ENCODE measurements around the gene CRKL.
"Not testable (repeated sequence)": the region's sequence is repeated elsewhere in the genome, so short reads cannot be mapped to it uniquely, and the experiment has no call there.

The CRKL gene

GRCh38 chr22:20901093-20902033 lies 15.8 kb upstream of the CRKL start:
- not testable (repeated sequence) for DNase-seq (ENCODE audit: low read depth)

GRCh38 chr22:20903093-20903492 lies 14.1 kb upstream of the CRKL start:
- DNase-seq (ENCODE audit: low read depth): no peak

GRCh38 chr22:20904008-20904979 lies 12.9 kb upstream of the CRKL start:
- no peak for DNase-seq (ENCODE audit: low read depth)

DNA sequence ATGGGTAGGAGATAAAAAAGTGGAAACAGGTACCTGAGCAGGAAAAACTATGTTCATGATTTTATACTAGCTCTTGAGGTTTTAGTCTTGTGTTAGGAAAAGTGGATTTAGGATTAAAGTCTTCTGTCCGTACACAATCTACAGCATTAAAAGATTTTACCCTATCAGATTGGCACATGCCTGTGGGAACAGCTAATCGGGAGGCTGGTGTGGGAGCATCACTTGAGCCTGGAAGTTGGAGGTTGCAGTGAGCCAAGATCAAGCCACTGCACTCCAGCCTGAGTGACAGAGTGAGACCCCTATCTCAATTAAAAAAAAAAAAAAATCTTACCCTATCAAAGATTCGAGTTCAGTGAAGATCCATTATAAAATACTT lies 12.2 kb upstream of the CRKL start:
- DNase-seq (ENCODE audit: low read depth): no peak

DNA sequence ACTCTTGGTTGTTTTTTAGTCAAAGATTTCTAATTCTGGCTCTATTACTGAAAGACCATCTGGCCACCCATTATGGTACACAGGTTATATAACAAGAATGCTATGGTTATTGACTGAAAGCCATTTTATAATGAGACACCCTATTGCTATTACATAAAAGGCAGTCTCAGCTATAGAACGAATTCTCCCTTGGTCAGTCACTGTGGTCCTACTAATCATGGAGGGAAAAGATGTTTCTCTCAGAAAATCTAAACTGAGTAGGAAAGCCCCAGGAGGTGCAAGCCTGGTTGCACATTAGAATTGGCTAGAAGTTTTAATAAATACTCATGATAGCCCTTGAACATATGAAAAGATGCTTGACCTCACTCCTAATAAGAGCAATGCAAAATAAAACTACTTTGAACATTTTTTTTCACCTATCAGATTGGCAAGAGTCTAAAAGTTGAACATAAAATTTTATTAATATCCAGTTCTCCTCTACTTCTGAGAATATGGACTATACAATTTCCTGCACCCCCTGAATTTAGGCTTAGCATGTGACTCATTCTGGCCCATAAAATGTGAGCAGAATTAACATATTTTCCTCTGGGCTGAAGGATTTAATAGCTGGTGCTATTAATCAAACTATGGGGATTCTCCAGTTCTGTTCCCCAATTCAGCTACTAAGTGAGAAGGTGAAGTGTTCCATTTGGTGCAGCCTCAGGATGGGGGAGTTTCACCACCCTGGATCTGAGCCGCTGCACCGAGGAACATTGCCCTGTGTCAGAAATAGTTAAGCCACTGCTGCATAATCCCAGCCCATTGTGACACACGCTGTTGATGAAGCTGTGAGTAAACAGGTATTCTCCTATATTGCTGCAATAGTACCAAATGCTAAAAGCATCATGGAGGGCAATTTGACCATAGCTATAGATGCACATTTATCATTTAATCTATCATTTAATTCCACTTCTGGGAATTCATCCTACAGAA lies 11.5 kb upstream of the CRKL start:
- no peak for DNase-seq (ENCODE audit: low read depth)

DNA sequence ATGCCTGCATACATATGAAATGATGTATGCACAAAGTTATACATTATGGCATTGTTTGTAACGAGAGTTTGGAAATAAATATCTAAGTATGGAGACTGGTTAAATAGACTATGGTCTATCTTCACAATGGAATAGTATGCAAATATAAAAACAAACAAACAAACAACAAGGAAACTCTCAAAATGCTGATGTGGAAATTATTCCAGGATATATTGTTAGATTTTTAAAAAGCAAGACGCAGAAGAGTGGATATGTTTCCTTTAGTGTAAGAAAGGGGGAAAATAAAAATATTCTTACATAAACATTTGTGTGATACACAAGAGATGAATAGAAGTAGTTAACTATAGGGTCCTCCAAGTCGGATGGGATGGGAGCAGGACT lies 10.8 kb upstream of the CRKL start:
- no peak for DNase-seq (ENCODE audit: low read depth)

DNA sequence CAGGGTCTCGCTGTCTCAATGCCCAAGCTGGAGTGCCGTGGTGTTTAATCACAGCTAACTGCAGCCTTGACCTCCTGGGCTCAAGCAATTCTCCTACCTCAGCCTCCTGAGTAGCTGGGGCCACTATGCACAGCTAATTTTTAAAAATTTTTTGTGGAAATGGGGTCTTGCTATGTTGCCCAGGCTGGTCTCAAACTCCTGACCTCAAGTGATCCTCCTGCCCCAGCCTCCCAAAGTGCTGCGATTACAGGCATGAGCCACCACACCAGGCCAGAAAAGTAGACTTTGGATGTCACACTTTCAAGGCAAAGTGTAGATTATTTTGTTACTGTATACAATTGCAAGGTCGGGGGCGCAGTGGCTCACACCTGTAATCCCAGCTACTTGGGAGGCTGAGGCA lies 8.5 kb upstream of the CRKL start:
- DNase-seq (ENCODE audit: low read depth): not testable (repeated sequence)

GRCh38 chr22:20909543-20910303 lies 7.5 kb upstream of the CRKL start:
- no peak for DNase-seq (ENCODE audit: low read depth)

- no peak for DNase-seq (ENCODE audit: low read depth)
Measured at GRCh38 chr22:20912494-20912893, 4.7 kb upstream of the CRKL start.

- DNase-seq (ENCODE audit: low read depth): no peak
Measured at GRCh38 chr22:20918663-20919218, 1.5 kb downstream of the CRKL start.

DNA sequence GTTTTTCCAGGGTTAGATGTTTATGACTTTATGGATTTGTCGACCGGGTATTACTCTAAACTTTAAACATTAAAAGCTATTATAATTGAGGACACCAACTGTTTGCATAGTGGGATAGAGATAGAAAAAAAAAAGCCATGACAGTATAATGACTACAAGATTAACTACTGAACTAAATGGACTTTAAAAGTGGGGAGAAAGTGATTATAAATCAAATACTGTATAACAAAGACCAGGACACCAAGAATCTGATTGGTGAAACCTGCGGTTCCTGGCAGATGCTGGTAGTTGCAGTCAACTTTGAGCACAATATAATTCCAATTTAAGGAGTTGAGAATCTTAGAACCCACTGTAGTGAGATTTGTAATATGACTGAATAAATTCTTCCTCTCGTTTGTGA lies 2.5 kb downstream of the CRKL start:
- no peak for DNase-seq (ENCODE audit: low read depth)

DNA sequence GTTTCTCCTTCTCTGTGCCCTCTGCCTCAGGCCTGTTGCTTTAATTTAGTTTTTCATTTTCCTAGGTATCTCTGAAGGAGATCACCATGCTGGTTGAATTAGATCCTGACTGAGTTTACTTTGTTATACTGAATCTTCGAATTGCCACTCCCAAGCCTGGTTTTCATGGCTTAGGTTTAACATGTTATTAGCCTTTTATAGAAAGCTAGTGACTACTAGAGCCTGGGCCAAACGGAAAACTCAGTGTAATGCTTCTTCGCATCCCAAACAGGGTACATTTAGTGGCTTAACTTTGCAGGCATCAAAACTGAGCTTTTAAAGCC lies 3.6 kb downstream of the CRKL start:
- DNase-seq (ENCODE audit: low read depth): no peak

DNA sequence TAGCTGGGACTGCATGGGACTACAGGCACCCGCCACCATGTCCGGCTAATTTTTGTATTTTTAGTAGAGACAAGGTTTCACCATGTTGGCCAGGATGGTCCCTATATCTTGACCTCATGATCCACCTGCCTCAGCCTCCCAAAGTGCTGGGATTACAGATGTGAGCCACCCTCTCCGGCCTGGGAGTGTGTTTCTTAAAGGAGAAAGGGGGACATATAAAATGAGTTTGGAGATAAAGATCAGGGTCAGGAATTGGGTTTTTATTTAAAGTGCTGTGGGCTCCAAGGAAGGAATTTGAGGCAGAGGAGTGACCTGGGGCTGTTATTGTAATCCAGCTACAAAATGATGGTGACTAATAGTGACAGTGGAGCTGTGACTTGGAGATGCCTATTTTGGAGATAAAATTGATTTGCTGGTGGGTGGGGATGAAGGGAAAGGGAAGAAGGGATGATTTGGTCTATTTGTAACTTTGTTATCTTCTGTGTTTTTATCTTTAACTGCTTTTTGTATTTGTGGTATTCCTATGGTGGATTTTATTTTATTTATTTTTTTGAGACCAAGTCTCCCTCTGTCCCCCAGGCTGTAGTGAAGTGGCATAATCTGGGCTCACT lies 5.0 kb downstream of the CRKL start:
- DNase-seq (ENCODE audit: low read depth): no peak

DNA sequence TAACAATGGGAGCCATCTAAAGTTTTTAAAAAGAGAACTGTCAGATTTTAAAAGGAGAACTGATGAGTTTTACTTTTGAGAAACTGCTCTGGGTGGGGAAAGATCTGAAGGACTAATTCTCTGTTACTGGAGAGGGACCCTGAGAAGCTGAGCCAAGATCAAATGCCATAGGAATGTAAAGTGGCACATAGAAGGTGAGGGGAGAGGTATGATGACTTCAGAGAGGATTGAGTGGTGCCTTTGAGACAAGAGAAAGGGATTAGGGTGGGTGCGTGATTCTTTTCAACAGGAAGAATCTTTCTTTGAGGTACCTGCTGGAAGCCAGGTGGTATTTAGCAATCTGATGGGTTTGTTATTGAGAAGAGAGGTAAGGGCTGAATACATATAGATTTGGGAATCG lies 9.0 kb downstream of the CRKL start:
- DNase-seq (ENCODE audit: low read depth): no peak

- no peak for DNase-seq (ENCODE audit: low read depth)
Measured at GRCh38 chr22:20927940-20928572, 10.8 kb downstream of the CRKL start.

DNA sequence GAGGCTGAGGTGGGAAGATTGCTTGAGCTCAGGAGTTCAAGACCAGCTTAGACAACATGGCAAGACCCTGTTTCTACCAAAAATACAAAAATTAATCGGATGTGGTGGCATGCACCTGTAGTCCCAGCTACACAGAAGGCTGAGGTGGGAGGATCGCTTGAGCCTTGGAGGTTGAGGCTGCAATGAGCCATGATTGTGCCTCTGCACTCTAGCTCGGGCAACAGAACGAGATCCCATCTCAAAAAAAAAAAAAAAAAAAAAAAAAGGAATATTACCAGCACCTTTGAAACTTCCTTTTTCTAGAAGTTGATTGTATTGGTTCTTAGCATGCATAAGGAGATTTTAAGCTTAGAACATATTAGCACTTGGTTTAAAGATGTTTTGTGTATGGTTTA lies 11.4 kb downstream of the CRKL start:
- no peak for DNase-seq (ENCODE audit: low read depth)

GRCh38 chr22:20930004-20930403 lies 12.8 kb downstream of the CRKL start:
- no peak for DNase-seq (ENCODE audit: low read depth)

DNA sequence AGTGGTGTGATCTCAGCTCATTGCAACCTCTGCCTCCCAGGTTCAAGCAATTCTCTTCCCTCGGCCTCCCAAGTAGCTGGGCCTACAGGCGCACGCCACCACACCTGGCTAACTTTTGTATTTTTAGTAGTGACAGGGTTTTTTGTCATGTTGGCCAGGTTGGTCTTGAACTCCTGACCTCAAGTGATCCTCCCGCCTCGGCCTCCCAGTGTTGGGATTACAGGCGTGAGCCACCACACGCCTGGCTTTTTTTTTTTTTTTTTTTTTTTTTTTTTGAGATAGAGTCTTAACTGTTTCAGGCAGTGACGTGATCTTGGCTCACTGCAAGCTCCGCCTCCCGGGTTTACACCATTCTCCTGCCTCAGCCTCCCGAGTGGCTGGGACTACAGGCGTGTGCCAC lies 13.2 kb downstream of the CRKL start:
- not testable (repeated sequence) for DNase-seq (ENCODE audit: low read depth)

DNA sequence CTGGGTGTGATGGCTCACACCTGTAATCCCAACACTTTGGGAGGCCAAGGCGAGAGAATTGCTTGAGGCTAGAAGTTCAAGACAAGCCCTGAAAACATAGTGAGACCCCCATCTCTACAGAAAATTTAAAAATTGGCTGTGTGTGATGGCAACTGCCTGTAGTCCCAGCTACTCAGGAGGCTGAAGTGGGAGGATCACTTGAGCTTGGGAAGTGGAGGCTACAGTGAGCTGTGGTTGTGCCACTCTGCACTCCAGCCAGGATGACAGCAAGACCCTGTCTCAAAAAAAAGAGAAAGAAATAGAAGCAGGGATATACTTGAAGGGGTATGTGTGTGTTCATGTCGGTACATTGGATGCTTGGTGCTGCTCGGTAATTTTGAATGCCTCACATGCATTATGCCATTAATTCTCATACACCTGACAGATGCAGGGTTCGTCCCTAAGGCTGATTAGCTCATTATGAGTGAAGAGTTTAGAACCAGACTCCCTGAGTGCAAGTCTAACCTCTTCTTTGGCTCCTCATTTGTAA lies 14.0 kb downstream of the CRKL start:
- DNase-seq (ENCODE audit: low read depth): no peak

DNA sequence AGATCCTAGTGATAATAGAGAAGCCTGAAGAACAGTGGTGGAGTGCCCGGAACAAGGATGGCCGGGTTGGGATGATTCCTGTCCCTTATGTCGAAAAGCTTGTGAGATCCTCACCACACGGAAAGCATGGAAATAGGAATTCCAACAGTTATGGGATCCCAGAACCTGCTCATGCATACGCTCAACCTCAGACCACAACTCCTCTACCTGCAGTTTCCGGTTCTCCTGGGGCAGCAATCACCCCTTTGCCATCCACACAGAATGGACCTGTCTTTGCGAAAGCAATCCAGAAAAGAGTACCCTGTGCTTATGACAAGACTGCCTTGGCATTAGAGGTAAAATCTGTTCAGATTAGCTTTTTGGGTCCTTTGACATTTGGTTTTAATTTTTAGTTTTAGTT lies 16.7 kb downstream of the CRKL start:
- DNase-seq (ENCODE audit: low read depth): no peak
